Muscle layer of colon (tissue), 2 donors: ENCODE data around the gene DBX1.

ENCODE experiments used
- H3K27ac ChIP-seq: one replicate; pipeline ENCODE4 v1.7.0; 2013; ENCODE audit warnings: low read depth, mild to moderate bottlenecking, low read length, moderate library complexity
- H3K27me3 ChIP-seq, 2 donors: one replicate each; pipeline ENCODE4 v1.7.0; 2013; ENCODE audit warnings: low read length in 2 of 2, mild to moderate bottlenecking in 2 of 2; ENCODE audit not compliant: insufficient read depth in 2 of 2, control insufficient read depth in 1 of 2
- H3K36me3 ChIP-seq: one replicate; pipeline ENCODE4 v1.7.0; 2013; ENCODE audit warnings: mild to moderate bottlenecking, low read length; ENCODE audit not compliant: insufficient read depth
- H3K4me1 ChIP-seq: one replicate; pipeline ENCODE4 v1.7.0; 2013; ENCODE audit warnings: mild to moderate bottlenecking, low read length; ENCODE audit not compliant: insufficient read depth
- H3K4me3 ChIP-seq, 2 donors: one replicate each; pipeline ENCODE4 v1.7.0; 2013; ENCODE audit warnings: low read length in 2 of 2, low read depth in 1 of 2, mild to moderate bottlenecking in 1 of 2, moderate library complexity in 1 of 2
- H3K9ac ChIP-seq: one replicate; pipeline ENCODE4 v1.7.0; 2013; ENCODE audit warnings: low read length
- H3K9me3 ChIP-seq: one replicate; pipeline ENCODE4 v1.7.0; 2013; ENCODE audit warnings: mild to moderate bottlenecking, low read length
- donor health status: abdominal sarcoma.
- donor health status: Adenocarcinoma of cecum.

DBX1 gene

GRCh38 chr11:20192641-20193040, 32.4 kb upstream of the DBX1 start:
- no peak overlapping the region for H3K4me3 ChIP-seq
- no peaks in the 10 kb centered on the region for H3K9me3 ChIP-seq
- no peaks in the 10 kb centered on the region for H3K4me1 ChIP-seq

GRCh38 chr11:20192151-20192550, 31.9 kb upstream of the DBX1 start:
- no peak overlapping the region for H3K9ac ChIP-seq

More at GRCh38 chr11:20192641-20193040, 32.4 kb upstream of the DBX1 start:
- no peaks in the 10 kb centered on the region for H3K27me3 ChIP-seq
- no peak overlapping the region for H3K27ac ChIP-seq
- no peaks in the 10 kb centered on the region for H3K36me3 ChIP-seq
- H3K9ac ChIP-seq = no peak overlapping the region

DNA sequence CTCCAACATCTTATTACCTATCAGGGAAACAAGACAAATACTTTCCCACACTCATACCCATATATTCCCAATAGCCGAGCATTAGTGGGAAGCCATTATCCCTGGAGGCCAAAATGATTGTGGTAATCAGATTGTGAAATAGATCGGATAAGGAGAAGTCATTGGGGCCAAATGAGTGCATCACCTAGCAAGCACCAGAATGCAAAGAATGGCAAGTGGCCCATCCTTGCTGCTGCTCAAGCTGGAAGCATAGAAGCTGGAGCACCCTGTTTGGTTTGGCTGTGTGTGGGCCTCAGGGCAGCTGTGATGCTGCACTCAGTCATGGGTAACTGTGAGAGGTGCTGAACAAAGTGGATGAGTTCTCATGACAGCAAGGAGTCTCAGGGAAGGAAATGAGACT, 18.7 kb upstream of the DBX1 start:
- no peaks in the 10 kb centered on the region for H3K36me3 ChIP-seq
- H3K27ac ChIP-seq = no peak overlapping the region
- H3K4me1 ChIP-seq = no peaks in the 10 kb centered on the region
- H3K27me3 ChIP-seq = peaks cover 0 to 9% of the 10 kb centered on the region in 2 donors
- peaks cover 6% of the 10 kb centered on the region for H3K9me3 ChIP-seq
- H3K4me3 ChIP-seq = no peak overlapping the region
- H3K9ac ChIP-seq = no peak overlapping the region

More at GRCh38 chr11:20192151-20192550, 31.9 kb upstream of the DBX1 start:
- Histone ChIP-seq H3K9me3 (no peaks in the 10 kb centered on the region), H3K4me3 (no peak overlapping the region), H3K4me1 (no peaks in the 10 kb centered on the region), H3K36me3 (no peaks in the 10 kb centered on the region), H3K27me3 (no peaks in the 10 kb centered on the region), H3K27ac (no peak overlapping the region)

- Histone ChIP-seq H3K9ac (no peak overlapping the region), H3K4me1 (no peaks in the 10 kb centered on the region), H3K9me3 (peaks cover 3% of the 10 kb centered on the region), H3K27ac (no peak overlapping the region), H3K4me3 (no peak overlapping the region), H3K36me3 (no peaks in the 10 kb centered on the region), H3K27me3 (peaks cover 0 to 9% of the 10 kb centered on the region in 2 donors)
Measured at GRCh38 chr11:20177136-20177535, 16.9 kb upstream of the DBX1 start.

- no peaks in the 10 kb centered on the region for H3K4me1 ChIP-seq
- peaks cover 13% of the 10 kb centered on the region for H3K9me3 ChIP-seq
- H3K27me3 ChIP-seq = peaks cover 0 to 16% of the 10 kb centered on the region in 2 donors
- no peak overlapping the region for H3K9ac ChIP-seq
- H3K4me3 ChIP-seq = no peak overlapping the region
- H3K27ac ChIP-seq = no peak overlapping the region
- H3K36me3 ChIP-seq = no peaks in the 10 kb centered on the region
Measured at GRCh38 chr11:20172721-20173447, 12.6 kb upstream of the DBX1 start.

- Histone ChIP-seq H3K4me1 (peaks cover 9% of the 10 kb centered on the region), H3K36me3 (no peaks in the 10 kb centered on the region), H3K9me3 (peaks cover 5% of the 10 kb centered on the region), H3K27ac (no peak overlapping the region), H3K9ac (no peak overlapping the region), H3K27me3 (peaks cover 68 to 90% of the 10 kb centered on the region in 2 donors), H3K4me3 (no peak overlapping the region)
Measured at GRCh38 chr11:20163783-20164481, 3.7 kb upstream of the DBX1 start.

DNA sequence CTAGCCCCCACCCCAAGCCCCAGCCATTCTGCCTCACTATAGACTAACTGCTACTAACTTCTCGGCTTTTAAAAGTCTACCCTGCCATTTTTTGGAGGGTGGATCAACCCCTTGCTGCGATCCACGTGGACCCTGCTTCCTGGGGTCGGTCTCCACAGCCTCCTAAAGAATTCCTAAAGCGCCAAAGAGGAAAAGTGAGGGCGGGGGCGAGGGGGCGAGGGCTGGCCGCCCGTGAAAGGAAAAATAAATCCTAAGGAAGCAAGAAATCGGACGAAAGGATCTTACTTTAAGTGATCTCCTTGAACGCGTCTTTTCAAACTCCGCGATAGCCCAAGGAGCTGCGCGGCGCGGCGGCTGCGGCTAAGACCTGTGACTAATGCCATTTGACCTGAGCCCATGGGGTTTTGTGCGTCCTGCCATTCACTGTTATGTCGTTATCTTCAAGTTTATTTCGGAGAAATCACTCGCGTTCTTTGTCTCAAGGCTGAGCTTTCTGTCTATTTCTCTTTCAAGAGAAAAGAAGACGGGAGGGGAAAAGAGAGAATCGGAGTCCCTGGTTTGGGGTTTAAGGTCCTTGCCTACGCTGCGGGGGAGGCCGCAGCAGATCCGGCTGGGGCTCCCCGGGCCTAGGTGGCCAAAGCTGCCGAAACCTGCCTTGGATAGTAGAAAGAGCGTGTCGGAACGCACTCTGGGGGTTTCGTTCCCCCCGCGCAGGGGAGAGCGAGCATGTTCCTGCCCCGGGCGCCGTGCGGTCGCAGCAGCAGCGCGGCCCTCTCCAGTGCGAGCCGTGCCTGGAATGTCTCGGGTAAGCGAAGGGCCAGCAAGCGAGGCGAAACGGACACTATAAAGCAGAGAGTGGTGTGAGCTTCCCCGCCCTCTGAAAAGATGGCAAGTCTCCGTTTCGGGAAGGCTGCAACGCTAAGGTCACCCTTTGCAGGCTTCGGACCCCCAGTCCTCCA, 2.8 kb upstream of the DBX1 start:
- H3K27ac ChIP-seq = no peak overlapping the region
- no peak overlapping the region for H3K9ac ChIP-seq
- peaks cover 9% of the 10 kb centered on the region for H3K4me1 ChIP-seq
- peak overlapping the region in 1 of 2 donors; percentile 47 for H3K4me3 ChIP-seq
- peaks cover 5% of the 10 kb centered on the region for H3K9me3 ChIP-seq
- peaks cover 77 to 94% of the 10 kb centered on the region in 2 donors for H3K27me3 ChIP-seq
- no peaks in the 10 kb centered on the region for H3K36me3 ChIP-seq

- no peaks in the 10 kb centered on the region for H3K36me3 ChIP-seq
- no peak overlapping the region for H3K4me3 ChIP-seq
- peaks cover 80 to 96% of the 10 kb centered on the region in 2 donors for H3K27me3 ChIP-seq
- peaks cover 11% of the 10 kb centered on the region for H3K4me1 ChIP-seq
- H3K9me3 ChIP-seq = peaks cover 5% of the 10 kb centered on the region
- H3K9ac ChIP-seq = no peak overlapping the region
- H3K27ac ChIP-seq = no peak overlapping the region
Measured at GRCh38 chr11:20161923-20162744, 1.9 kb upstream of the DBX1 start.

- Histone ChIP-seq H3K9ac (no peak overlapping the region), H3K4me3 (no peak overlapping the region), H3K27me3 (peaks cover 80 to 99% of the 10 kb centered on the region in 2 donors), H3K36me3 (no peaks in the 10 kb centered on the region), H3K27ac (no peak overlapping the region), H3K4me1 (peaks cover 14% of the 10 kb centered on the region), H3K9me3 (peaks cover 5% of the 10 kb centered on the region)
Measured at GRCh38 chr11:20161230-20161918, 1.1 kb upstream of the DBX1 start.
